Liver (tissue), 3 donors: ENCODE data around the gene ZNF618.

ENCODE experiments used
- CTCF ChIP-seq: fragments of 150-350 bp; IDR thresholded peaks from 2 replicates; pipeline ENCODE4 v1.5.1; 2017; ENCODE audit warnings: improper control_type of control experiment, low read depth, low read length; ENCODE audit not compliant: missing input control
- HNF4G ChIP-seq: IDR thresholded peaks from 2 replicates; pipeline ENCODE4 v1.6.1; 2016; ENCODE audit warnings: antibody characterized with exemption
- SP1 ChIP-seq: IDR thresholded peaks from 2 replicates; pipeline ENCODE4 v1.6.1; 2018; ENCODE audit warnings: antibody characterized with exemption, mild to moderate bottlenecking
- TAF1 ChIP-seq: conservative IDR thresholded peaks from 2 replicates; pipeline ENCODE4 v1.6.1; 2016; ENCODE audit warnings: antibody characterized with exemption, mild to moderate bottlenecking
- donor health status: healthy.
- donor health status: healthy.

GRCh38 chr9:114058688-114059046 lies 182.6 kb downstream of the ZNF618 start:
- TF ChIP-seq CTCF (no peak), TAF1 (no peak), HNF4G (no peak), SP1 (peak; percentile 14)
